Endometrium (tissue), 2 donors: ENCODE results near the gene ERAL1.
"Not testable (repeated sequence)": the region's sequence is repeated elsewhere in the genome, so short reads cannot be mapped to it uniquely, and the experiment has no call there.

Experiments
- FAIRE-seq: peaks from 2 replicates; lab custom pipeline; 2012; peaks lifted over from hg19 to GRCh38; lab: Jason Lieb, UNC
- donor health status: control.
- donor health status: control.

The ERAL1 gene

DNA sequence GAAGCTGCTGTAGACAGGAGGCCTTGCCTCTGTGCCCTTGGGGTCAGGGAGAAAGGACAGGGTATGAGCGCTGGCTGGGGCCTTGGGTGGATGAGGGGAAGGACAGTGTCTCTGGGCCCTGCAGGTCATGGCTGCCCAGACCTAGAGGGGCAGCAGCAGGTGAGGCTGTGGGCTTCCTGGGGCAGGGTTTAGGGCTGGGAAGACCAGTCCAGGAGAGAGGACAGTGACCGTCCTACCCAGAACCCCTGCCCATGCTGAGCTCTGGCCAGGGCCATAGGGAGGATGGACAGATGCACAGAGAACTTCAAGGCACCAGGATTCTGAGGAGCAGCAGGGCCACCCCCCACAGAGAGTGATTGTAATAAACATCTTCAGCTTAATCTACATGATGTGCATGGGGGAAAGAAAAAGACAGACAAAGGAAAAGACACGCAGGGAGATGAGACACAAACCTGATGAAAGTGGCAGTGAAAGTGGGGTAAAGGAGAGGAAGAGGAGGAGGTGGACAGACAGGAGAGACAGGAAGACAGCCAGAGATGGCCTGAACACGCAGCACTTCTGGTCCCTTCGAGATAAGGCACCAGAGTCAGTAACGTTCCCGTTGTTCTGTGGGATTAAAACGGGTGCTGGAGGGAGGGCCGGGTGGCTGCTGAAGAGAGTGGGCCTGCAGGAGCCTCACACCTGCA lies 25.2 kb downstream of the ERAL1 start:
- FAIRE-seq: no peak

DNA sequence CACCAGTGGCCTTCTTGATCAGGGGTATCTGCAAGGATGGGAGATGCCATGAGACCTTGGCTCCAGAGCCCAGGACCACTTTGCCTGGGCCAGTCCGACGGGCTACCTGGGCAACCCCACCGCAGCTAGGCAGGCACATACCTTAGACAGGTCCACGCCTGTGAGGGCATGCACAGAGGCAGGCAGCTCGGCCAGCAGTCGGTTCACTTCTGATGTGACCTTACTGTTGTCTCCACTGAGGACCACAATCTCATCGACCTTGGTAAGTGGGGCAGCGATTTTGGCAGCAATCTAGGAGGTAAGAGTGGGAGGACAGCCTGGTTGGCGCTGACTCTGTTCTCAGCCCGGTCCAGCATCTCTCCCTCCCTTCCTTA lies 25.7 kb downstream of the ERAL1 start:
- no peak for FAIRE-seq

DNA sequence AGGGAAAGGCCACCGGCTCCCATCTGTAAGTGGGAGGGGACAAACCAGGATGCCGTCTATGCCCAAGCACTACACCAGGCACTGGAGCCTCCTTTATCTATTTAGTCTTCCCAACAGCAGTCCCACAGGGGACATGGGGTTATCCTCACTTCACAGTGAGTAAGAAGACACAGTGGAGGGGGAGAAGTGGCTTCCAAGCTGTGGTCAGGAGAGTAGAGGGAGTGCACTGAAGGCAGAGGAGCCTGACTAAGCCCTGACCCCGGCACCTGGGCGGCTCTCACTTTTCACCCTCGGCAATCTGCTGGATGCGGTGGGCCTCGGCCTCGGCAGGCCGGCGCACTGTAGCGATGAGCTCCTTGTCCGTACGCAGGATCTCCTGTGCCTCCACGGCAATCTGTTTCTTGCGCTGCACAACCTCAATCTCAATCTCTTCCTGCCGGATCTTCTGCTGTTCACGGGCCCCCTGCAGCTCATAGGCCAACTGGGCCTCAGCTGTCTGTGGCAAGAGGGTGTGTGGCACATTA lies 26.8 kb downstream of the ERAL1 start:
- FAIRE-seq: no peak

DNA sequence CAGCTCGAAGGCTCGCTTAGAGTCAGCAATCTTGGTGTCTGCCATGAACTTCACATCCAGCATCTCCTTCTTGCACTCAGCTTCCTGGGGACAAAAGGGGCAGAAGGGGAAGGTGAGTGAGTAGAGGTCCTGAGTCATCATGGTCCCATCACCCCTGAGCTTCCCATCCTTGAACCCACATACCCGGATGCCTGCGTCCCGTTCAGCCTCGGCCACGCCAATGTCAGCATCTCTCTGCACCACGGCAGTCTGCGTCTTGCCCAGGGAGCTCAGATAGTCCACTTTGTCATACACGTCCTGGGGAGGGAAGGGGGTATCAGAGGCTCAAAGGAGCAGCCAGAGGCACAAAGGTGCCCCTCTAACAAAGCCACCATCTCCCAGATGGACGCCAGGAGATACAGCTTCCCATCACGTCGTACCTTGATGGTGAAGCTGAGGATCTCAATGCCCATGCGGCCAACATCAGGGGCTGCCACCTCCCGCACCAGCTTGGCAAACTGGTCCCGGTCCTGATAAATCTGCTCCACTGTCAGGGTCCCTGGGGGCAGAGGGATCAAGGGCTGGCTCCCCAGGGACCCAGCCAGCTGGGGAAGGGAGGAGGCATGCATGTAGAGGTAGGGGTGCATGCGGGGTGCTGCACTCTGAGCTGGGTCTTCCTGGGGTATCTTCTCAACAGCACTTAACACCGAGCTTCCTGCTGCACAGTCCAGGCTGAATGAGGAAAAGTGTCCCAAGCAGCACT lies 27.5 kb downstream of the ERAL1 start:
- FAIRE-seq: no peak

DNA sequence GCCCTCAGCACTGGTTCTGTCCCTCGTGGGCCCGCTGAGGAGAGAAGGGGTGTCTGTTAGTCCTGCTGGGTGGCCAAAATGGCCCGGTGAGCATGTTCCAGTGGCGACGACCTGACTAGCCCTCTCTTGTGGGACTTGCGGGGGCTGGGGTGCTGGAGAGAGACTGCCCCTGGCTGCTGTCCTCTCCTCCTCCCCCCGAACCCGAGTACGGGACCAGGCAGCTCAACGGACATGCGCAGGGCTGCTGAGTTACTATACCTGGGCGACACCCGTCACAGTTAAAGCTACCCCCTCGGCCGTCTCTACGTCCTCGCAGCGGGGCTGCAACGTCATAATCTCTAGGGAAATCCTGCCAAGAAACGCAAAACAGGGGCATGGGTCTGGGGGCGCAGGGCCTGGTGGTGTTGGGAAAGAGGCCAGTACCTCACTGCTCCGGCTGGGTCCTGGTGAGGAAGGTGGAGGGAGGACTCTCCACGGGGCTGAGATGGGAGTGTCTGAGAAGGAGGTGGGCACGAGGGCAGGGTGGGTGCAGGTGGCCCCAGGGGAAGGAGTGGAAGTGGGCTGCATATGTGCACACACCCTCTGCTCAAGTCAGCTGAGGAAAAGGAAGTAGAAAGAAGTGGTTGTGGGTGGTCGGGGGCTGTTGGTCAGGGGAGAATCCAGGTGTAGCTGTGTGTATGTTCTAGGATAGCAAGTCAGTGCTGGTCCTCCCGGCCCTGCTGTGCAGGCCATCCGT lies 29.3 kb downstream of the ERAL1 start:
- no peak for FAIRE-seq

DNA sequence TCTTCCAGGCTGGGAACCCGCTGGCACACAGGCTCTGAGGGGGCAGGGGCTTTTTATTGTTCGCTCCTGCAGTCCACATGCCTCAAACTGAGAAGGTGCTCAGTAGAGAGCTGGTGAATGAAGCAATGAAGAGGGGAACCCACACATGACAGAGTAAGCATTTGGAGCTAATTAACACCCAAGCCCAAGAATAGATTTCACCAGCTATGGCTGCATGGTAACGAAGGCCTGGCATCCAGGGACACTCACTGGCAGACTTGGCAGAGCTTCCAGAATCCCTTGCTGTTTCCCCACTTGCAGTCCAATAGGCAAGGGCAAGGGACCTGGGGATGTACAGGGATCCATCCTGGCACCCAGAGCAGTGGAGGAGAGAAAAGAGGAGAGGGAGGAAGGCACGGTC lies 30.5 kb downstream of the ERAL1 start:
- FAIRE-seq: no peak

DNA sequence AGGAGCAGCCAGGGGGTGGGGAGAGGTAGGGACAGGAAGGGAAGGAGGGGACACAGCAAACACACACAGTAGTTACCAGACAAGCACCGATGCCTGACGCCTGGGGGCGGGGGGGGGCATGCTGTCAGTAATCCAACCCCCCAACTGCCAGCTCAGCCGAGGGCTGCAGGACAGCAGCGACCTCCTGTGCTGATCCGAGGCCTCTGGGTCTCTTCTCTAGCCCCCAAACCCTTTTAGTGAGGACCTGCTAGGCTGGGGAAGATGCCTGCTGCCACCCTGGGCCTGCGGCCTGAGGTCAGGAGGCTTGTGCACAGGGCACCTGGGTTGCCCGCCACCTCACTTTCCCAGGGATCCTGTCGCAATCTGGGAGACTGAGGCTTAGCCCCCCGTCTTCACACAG lies 31.1 kb downstream of the ERAL1 start:
- no peak for FAIRE-seq

DNA sequence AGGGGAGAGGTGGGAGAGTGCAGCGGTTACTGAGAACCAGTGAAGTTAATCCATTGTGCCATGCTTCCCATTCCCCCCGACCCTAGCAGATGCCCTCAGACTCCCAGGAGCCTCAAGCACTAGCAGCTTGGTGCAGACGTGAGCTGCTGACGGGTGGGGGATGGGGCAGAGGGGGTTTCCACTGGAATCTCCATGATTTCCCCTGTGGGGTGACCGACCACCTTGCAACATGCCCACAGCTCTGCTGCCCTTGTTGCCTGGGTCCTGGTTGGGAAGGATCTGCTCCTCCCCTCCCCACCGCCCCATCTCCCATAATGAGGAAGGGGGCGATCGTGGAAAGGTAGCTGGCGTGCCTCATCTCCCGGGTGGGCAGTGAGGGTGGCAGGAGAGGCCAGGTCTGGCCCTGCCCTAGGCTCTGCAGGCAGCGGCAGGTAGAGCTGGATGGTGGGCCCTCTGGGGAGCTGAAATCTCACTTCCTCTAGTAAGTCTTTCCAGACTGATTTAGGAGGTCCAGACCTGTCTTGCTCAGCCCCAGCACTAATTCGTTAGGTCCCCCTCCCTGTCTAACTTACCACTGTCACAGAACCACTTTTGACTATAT lies 33.2 kb downstream of the ERAL1 start:
- FAIRE-seq: no peak

DNA sequence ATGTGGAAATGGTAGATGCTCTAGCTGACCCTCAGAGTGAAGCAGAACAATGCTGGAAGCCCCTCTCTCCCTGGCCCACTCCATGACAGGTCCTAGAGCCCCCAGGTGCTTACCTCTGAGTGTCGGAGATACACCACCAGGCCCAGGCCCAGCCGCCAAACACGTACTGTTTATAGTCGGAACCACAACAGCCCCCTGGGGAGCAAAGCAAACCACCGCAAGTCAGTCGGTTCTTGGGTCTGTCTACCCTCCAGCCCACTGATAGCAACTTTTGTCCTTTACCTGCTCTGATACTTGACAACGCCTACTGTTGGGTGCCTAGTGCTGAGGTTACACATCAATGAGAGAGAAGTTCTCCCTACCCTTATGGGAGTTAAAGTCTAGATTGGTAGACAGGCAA lies 34.0 kb downstream of the ERAL1 start:
- FAIRE-seq: no peak

DNA sequence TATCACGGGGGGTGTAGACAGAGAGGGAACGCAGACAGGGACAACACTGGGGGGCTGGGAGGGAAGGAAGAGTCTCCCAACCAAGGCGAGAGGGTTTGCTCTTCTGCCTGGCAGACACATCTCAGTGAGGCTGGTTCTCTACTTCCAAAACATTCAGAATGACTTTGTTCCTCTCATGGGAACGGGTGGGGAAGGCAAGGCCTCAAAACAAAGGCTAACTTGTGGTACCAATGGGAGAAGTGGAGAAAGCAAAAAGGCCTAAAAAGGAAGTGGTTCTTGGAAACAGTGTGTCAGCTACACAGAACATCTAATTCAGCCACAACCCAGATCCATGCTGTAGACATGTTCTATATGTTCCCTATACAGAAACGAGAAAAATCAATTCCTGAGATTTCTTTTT lies 35.2 kb downstream of the ERAL1 start:
- FAIRE-seq: no peak

DNA sequence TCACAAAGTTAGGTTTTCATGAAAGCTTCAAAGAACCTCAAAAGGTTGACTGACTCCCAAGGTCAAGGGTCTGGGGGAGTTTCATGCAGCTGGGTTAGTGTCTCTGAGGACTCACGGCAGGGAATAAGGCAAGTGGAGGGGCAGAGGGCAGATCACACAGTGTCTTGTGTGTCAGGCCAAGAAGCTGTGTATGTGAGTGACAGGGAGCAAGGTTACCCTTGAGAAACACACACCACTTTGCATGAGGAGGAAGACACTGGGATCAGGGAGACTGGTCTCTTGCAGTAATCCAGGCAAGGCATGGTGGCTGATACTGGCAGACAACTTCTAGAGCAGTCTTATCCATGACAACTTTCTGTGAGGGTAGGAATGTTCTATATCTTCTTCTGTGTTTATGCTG lies 36.4 kb downstream of the ERAL1 start:
- no peak for FAIRE-seq

DNA sequence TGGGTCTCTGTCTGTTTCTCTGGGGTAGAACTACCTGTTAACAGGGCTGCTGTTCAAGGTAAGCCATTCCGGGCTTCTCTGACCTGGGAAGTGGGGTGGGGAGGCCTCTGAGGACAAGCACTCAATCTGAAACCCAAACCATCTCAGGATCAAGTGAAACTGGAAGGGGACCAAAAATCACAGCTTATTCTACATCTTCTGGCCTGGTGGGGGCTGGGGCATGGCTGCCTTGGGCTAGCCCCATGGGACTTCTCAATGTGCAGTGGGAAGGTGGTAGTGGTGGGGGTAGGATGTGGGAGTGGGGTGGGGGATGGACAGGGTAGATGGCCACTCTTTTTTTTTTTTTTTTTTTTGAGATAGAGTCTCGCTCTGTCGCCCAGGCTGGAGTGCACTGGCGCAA lies 37.2 kb downstream of the ERAL1 start:
- no peak for FAIRE-seq

DNA sequence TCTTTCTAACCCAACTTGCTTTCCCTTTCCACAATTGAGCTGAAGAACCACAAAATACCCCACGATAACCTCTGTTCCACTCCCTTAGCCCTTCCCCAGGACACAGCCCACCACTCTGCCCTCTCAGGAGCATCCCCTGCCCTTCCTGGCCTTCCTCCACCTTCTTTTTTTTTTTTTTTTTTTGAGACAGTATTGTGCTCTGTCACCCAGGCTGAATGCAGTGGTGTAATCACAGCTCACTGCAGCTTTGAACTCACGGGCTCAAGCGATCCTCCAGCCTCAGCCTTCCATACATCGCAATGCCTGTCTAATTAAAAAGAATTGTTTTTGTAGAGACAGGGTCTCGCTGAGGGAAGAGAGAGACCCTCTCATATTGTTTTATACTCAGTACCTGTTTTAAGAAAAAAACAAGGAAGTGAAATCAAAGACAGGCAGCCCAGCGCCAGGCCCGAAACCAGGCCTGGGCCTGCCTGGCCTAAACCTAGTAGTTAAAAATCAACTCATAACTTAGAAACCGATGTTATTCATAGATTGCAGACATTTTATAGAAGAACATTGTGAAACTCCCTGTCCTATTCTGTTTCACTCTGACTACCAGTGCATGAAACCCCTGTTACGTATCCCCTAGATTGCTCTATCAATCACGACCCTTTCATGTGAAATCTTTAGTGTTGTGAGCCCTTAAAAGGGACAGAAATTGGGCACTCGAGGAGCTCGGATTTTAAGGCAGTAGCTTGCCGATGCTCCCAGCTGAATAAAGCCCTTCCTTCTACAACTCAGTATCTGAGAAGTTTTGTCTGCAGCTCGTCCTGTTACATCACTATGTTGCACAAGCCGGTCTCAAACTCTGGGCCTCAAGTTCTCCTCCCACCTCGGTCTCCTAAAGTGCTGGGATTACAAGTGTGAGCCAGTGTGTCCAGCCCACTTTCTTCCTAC lies 38.7 kb downstream of the ERAL1 start:
- FAIRE-seq: not testable (repeated sequence)

DNA sequence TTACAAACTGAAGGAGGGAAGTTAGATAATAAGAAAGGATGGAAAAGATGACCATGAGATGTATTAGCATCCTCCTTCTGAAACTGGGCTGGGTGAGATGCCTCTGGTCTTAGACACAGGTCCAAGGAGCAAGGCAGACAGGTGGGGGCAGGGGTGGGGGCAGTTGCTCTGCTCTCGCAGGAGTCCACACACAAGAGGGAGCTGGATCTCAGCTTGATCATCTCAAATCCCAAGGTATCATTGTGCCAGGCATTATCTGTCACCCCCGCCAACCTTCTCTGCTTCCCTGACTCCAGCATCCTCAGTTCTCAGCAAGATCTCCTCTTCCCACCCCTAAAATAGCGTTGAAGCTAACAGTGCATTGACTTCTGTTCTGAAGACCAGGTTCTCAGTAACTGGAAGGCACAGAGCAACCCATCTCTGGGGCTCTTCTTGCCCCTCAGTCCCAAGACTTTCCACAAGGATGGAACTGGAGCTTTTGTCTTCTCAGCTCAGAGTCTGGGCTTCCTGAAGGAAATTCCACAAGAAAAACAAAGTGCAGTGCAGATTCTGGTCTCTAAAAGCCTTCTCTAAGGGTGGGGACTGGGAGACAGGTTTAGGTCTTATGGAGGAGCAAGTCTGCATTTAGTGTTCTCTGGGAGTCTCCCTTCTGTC lies 41.1 kb downstream of the ERAL1 start:
- no peak for FAIRE-seq

DNA sequence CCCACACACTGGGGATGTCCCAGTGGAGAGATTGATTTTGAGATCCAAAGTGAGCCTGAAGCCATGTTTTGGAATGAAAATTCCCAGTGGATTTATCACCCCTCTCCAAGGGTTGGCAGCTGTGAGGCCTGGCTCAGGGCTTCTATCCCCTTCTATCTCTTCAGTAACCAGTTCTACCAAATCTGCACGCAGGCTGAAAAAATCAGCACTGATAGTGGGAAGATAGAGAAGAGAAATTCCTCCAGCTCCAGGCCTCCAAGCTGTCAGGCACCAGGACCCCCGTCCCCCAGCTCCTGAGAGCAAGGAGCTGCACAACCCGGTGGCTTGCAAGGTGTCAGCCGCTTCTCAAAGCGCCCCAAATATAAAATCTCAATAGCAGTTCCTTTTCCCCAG lies 41.7 kb downstream of the ERAL1 start:
- no peak for FAIRE-seq

DNA sequence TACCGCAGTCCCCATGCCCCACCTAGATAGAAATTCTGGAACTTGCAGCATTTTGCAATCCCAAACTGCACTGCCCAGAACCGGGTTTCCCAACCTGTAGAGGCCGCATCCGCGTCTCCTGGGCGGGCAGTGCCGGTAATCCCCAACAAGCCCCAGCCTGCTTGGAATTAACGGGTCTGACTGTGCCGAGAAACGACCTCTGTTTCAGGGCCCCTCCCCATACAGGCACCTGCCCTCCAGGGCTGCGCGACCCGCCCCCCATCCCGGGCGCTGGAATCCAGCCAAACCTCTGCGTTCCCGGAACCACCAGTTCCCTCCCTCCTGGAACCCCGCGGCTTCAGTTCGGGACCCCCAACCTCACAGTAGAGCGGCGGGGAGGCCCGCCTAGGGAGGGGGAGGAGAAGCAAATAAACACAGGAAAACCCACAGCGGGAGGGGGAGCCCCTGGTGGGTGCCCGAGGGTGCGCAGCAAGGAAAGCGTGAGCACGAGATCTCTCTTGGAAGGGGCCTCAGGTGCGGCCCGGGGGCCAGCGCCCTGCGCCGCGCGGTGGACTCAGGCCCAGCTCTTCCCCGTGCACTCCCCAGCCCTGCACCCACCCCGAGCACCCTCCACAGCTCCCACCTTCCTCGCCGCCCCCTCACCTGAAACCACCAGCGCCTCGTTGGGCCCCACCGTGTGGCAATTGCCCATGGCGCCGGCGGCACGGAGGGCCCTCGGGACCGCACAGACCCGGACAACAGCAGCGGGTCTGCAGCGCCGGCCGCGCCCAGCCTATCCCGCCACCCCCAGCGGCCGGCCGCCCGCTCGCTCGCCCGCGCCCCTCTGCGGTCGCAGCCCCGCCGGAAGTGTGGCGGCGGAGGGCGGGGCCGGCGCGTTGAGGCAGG lies 42.3 kb downstream of the ERAL1 start, which contains the start of gene FLOT2:
TSS of gene FLOT2 (minus strand) at position 850 of the 885 bp plus-strand sequence. CDS start at position 691, 159 bp downstream.
- FAIRE-seq: no peak

DNA sequence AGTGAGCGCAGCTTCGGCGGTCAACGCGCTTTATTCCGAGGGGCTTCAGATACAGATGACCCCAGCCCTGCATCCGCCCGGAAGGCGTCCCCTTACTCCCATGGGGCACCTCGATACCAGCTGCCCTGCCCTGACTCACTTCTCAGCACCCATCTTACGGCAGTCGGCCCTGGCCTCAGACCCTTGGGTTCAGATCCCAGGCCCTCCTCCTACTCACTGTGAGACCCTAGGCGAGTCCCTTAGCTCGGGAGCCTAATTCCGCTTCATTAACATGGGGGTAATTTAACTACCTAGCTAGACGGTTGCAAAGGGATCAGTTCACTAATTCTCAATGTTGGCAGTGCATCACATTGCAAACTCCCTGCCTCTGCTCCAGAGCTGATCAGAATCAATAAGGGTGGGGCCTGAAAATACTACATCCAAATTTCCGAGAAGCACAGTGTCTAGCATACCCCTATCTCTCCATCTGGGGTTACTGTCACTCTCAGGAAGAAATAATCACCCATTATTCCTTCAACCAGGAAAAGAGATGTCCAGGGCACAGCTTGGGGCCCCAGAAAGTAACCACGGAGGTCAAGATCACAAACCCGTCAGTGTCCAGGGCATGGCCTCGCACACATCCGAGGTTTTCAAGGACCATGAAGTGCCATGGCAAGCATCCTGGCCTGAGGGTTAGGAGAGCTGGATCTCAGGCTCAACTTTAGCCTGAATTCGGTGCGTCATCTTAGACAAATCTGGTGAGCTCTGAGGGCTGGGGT lies 43.1 kb downstream of the ERAL1 start:
- FAIRE-seq: no peak

DNA sequence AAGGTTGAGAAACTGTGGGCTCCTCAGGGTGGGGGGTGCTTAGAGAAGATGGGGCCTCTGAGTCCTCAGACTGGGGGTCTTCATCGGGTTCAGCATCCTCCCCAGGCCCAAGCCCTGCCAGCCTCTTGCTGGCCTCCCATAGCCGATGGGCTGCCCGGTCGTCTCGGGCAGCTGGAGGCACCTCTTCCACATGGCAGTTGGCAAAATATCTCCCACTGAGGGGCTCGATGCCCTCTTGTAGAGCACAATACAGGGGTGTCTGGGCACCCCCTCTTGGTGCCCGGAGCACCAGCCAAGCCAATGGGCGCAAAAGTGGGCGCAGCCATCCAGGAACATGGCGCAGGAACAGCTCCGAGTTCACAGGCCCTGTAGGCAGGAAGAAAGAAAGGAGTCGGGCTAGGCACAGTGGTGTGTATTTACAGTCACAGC lies 43.7 kb downstream of the ERAL1 start:
- FAIRE-seq: no peak

DNA sequence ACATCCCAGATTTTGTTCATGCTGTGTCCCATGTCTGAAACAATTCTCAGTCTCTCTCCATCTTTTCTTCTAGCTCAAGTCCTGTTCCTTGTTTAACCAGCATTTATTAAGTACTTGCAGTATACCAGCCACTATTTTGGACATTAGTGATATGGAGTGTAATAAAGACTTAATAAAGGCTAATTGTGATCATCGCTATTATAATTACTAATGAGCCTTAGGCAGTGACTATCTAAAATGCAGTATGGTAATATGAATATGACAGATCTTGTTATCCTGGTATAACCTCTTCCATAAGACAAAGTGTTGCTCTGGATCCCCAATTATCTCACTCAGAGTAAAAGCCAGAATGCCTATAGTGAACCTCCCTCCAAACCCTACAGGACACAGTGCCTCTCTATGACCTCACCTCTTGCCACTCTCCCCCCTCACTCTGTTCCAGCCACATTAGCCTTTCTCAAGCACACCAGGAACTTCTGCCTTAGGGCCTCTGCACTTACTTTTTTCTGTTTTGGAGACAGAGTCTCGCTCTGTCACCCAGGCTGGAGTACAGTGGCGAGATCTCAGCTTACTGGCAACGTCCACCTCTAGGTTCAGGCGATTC lies 44.5 kb downstream of the ERAL1 start:
- no peak for FAIRE-seq
